IMR-90 (cell line): ENCODE measurements around the gene LEF1. TPM values are rescaled to one million over a fixed set of nuclear protein-coding genes. Genes with fewer than 3 reads are reported as not detected.

ENCODE experiments used
- ATAC-seq: fragments of 200-7000 bp; cut with Tn5 transposase; 2 replicates; pipeline ENCODE4 v1.9.1; 2020; ENCODE audit warnings: low read depth, mild to moderate bottlenecking, moderate library complexity
- BruUV-seq: library from RNA; stranded (reverse); fragments of 400-500 nt; replicated peaks from 2 replicates; lab custom pipeline; 2021; lab: Mats Ljungman, UMichigan
- CTCF ChIA-PET: fragments of 300-600 bp; formaldehyde crosslinking; extraction: SDS; loops from one replicate; lab custom pipeline; 2021; ENCODE audit warnings: antibody characterized with exemption; lab: Yijun Ruan, JAX
- POLR2A ChIA-PET: fragments of 300-600 bp; sonication (Branson Sonifier 250); formaldehyde crosslinking; loops from one replicate; lab custom pipeline; 2022; ENCODE audit warnings: antibody characterized with exemption; ENCODE audit not compliant: unreplicated experiment; lab: Charles Lee
- DNase-seq: peaks from one replicate; pipeline ENCODE4 v3.0.0; 2013
- H2AFZ ChIP-seq: replicated peaks from 2 replicates; pipeline ENCODE3; 2013; ENCODE audit warnings: low read length, mild to moderate bottlenecking; ENCODE audit not compliant: poor library complexity
- H2AK5ac ChIP-seq: 2 replicates; pipeline ENCODE4 v1.6.1; 2013; ENCODE audit warnings: low read depth, low read length, inconsistent platforms
- H2AK9ac ChIP-seq: replicated peaks from 2 replicates; pipeline ENCODE3; 2013; ENCODE audit warnings: mild to moderate bottlenecking, low read depth, low read length, moderate library complexity; ENCODE audit not compliant: poor library complexity
- H2BK120ac ChIP-seq: 2 replicates; pipeline ENCODE4 v1.6.1; 2013; ENCODE audit warnings: low read depth, low read length, inconsistent platforms
- H2BK15ac ChIP-seq: 3 replicates; pipeline ENCODE4 v1.6.1; 2013; ENCODE audit warnings: low read depth, low read length, inconsistent platforms
- H2BK20ac ChIP-seq: 2 replicates; pipeline ENCODE4 v1.6.1; 2013; ENCODE audit warnings: low read depth, mild to moderate bottlenecking, inconsistent platforms, low read length, moderate library complexity
- H2BK5ac ChIP-seq: 2 replicates; pipeline ENCODE4 v1.6.1; 2013; ENCODE audit warnings: mild to moderate bottlenecking, low read depth, low read length, inconsistent platforms; ENCODE audit not compliant: poor library complexity, severe bottlenecking
- H3K14ac ChIP-seq: replicated peaks from 2 replicates; pipeline ENCODE4 v1.6.1; 2013; ENCODE audit warnings: low read depth, low read length, inconsistent platforms
- H3K18ac ChIP-seq: 2 replicates; pipeline ENCODE4 v1.6.1; 2013; ENCODE audit warnings: low read depth, low read length, control low read depth
- H3K23ac ChIP-seq: 2 replicates; pipeline ENCODE4 v1.6.1; 2013; ENCODE audit warnings: low read depth, low read length, inconsistent platforms
- H3K27ac ChIP-seq: 2 replicates; pipeline ENCODE4 v1.5.1; 2013; ENCODE audit warnings: mild to moderate bottlenecking, control low read depth, low read length; ENCODE audit not compliant: insufficient read depth
- H3K27me3 ChIP-seq: 2 replicates; pipeline ENCODE4 v1.6.1; 2013; ENCODE audit warnings: low read length; ENCODE audit not compliant: control insufficient read depth, insufficient read depth
- H3K36me3 ChIP-seq: 2 replicates; pipeline ENCODE4 v1.6.1; 2013; ENCODE audit warnings: low read length, mixed read lengths; ENCODE audit not compliant: control insufficient read depth, insufficient read depth
- H3K4ac ChIP-seq: 2 replicates; pipeline ENCODE4 v1.6.1; 2013; ENCODE audit warnings: low read depth, low read length, inconsistent platforms
- H3K4me1 ChIP-seq: 2 replicates; pipeline ENCODE4 v1.6.1; 2013; ENCODE audit warnings: low read length, mixed read lengths; ENCODE audit not compliant: control insufficient read depth, insufficient read depth
- H3K4me2 ChIP-seq: 2 replicates; pipeline ENCODE4 v1.6.1; 2013; ENCODE audit warnings: low read depth, mild to moderate bottlenecking, control low read depth, low read length, moderate library complexity
- H3K4me3 ChIP-seq: 2 replicates; pipeline ENCODE4 v1.5.1; 2013; ENCODE audit warnings: low read depth, mild to moderate bottlenecking, control low read depth, low read length, moderate library complexity; ENCODE audit not compliant: insufficient read depth
- H3K56ac ChIP-seq: 2 replicates; pipeline ENCODE4 v1.6.1; 2013; ENCODE audit warnings: low read length, inconsistent platforms; ENCODE audit not compliant: insufficient read depth; ENCODE audit errors: extremely low read depth
- H3K79me1 ChIP-seq, 2 experiments: 2 replicates each; pipeline ENCODE4 v1.6.1; 2013; ENCODE audit warnings: low read length in 2 of 2, inconsistent platforms in 1 of 2, low read depth in 1 of 2
- H3K9ac ChIP-seq: 2 replicates; pipeline ENCODE4 v1.6.1; 2013; ENCODE audit warnings: low read depth, low read length, control low read depth
- H3K9me1 ChIP-seq: 2 replicates; pipeline ENCODE4 v1.6.1; 2013; ENCODE audit warnings: low read length, inconsistent platforms; ENCODE audit not compliant: insufficient read depth
- H3K9me3 ChIP-seq: 2 replicates; pipeline ENCODE4 v1.6.1; 2013; ENCODE audit warnings: low read length; ENCODE audit not compliant: control insufficient read depth, insufficient read depth
- H4K20me1 ChIP-seq: 2 replicates; pipeline ENCODE4 v1.6.1; 2013; ENCODE audit warnings: low read length, inconsistent platforms; ENCODE audit not compliant: insufficient read depth
- H4K5ac ChIP-seq: 2 replicates; pipeline ENCODE4 v1.6.1; 2013; ENCODE audit warnings: mild to moderate bottlenecking, low read depth, low read length, control low read depth
- H4K8ac ChIP-seq, 2 experiments: 2 replicates each; pipeline ENCODE4 v1.6.1; 2013; ENCODE audit warnings: low read depth in 2 of 2, low read length in 2 of 2, control low read depth in 1 of 2, inconsistent platforms in 1 of 2
- H4K91ac ChIP-seq: 2 replicates; pipeline ENCODE4 v1.6.1; 2013; ENCODE audit warnings: low read depth, low read length, inconsistent platforms; ENCODE audit not compliant: insufficient read depth
- FOS ChIP-seq: fragments of 150-350 bp; IDR thresholded peaks from 2 replicates; pipeline ENCODE4 v1.6.1; 2016; ENCODE audit warnings: low read depth, low read length
- WGBS, 2 experiments: methylation state at CpG; one replicate each; pipeline versions ENCODE4 v1.1.5 to v1.1.7; 2013; ENCODE audit warnings: missing lambda C conversion rate in 2 of 2; ENCODE audit not compliant: insufficient read length in 1 of 2; ENCODE audit errors: extremely low coverage in 2 of 2; 5-methylcytosine and 5-hydroxymethylcytosine counted together
- dilution Hi-C: fragments of 300-500 bp; cut with HindIII; formaldehyde crosslinking; loops from one replicate; pipeline ENCODE4 v1.14.3; 2018; ENCODE audit warnings: low sequenced_read_pairs; ENCODE audit not compliant: unreplicated experiment
- in situ Hi-C: fragments of 300-500 bp; cut with MboI; formaldehyde crosslinking; loops from 3 replicates; pipeline ENCODE4 v1.14.3; 2019; ENCODE audit warnings: low sequenced_read_pairs, inconsistent platforms, mixed read lengths
- intact Hi-C: fragments of 100-400 bp; cut with micrococcal nuclease; formaldehyde crosslinking; loops from 2 replicates; pipeline ENCODE4 v1.10.0; 2022
- polyA plus RNA-seq, 3 experiments: library from polyadenylated mRNA; depleted of rRNA; stranded (reverse); fragments of >200 nt; gene quantifications; 2 replicates each; pipeline ENCODE4 v1.2.3, GENCODE V29; 2012; ENCODE audit warnings: low replicate concordance in 1 of 3
- total RNA-seq: library from RNA; depleted of rRNA; stranded (reverse); fragments of >200 nt; gene quantifications from 2 replicates; pipeline ENCODE4 v1.2.3, GENCODE V29; 2012

Gene LEF1
- total and polyA plus RNA-seq, 2 of the 4 experiments (the other 2 are of a cell fraction) = 1.7 to 1.8 TPM

DNA sequence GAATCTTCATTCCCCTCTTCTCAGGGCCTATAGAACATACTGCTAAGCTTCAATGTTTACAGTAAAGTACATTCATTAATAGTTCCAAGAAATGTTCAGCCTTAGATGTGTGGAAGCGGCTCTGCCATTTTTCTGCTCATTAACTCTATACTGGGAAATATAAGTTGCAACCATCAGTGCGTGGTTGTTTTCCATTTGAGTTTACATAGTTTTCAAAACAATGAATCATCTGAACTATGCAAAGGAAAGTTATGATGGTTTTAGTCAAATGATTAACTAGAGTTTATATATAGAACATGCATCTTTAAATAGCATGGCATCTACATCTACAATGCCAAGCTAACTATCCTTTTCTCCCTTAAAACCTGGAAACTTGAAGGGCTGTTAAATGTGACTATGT is 29.6 kb downstream of the LEF1 start:
- H3K4me3 ChIP-seq = no peak overlapping the region
- H3K4me1 ChIP-seq = no peaks in the 10 kb centered on the region
- in situ Hi-C loops (no loop called here), intact Hi-C loops (no loop called here), dilution Hi-C loops (no loop called here)
- no peak overlapping the region for H4K8ac ChIP-seq
- BruUV-seq = no TSS peak
- no peak overlapping the region for H3K27ac ChIP-seq
- no peak overlapping the region for H4K91ac ChIP-seq
- no peak overlapping the region for H3K18ac ChIP-seq
- CTCF ChIA-PET = interaction anchor here (0.5 kb wide), 1 partner anchor 361 kb away, joined by 3 read pairs; no protein-coding TSS in a partner anchor
- no peak overlapping the region for H3K4ac ChIP-seq
- TF ChIP-seq FOS = no peak
- no peaks in the 10 kb centered on the region for H3K79me1 ChIP-seq
- H3K27me3 ChIP-seq = peaks cover 2% of the 10 kb centered on the region
- H3K9ac ChIP-seq = no peak overlapping the region
- no peak overlapping the region for H3K4me2 ChIP-seq
- H3K23ac ChIP-seq = no peak overlapping the region
- H4K20me1 ChIP-seq = no peaks in the 10 kb centered on the region
- H3K36me3 ChIP-seq = no peaks in the 10 kb centered on the region
- ATAC-seq (no peak), DNase-seq (no peak)
- no CpG with 5 or more reads among the region's 2 CpGs for WGBS, 2 experiments
- H2AK5ac ChIP-seq = no peak overlapping the region
- no peak overlapping the region for H2AK9ac ChIP-seq
- no peaks in the 10 kb centered on the region for H3K9me1 ChIP-seq
- H3K56ac ChIP-seq = no peak overlapping the region
- no peak overlapping the region for H2BK5ac ChIP-seq
- H4K5ac ChIP-seq = no peak overlapping the region
- no peak overlapping the region for H2AFZ ChIP-seq
- no peak overlapping the region for H2BK120ac ChIP-seq
- H3K9me3 ChIP-seq = no peaks in the 10 kb centered on the region
- POLR2A ChIA-PET = no interaction called here
- H2BK20ac ChIP-seq = no peak overlapping the region
- H2BK15ac ChIP-seq = no peak overlapping the region
- H3K14ac ChIP-seq = no peak overlapping the region
